ENCODE measurements around the gene CCDC71L. TPM values are rescaled to one million over a fixed set of nuclear protein-coding genes. Genes with fewer than 3 reads are reported as not detected.
A peak's percentile ranks its signal among the peaks of the same experiment; 100 is the strongest.

CCDC71L gene
- total and polyA plus RNA-seq, 4 donors, result 8.5 to 47.6 (median 23.4) TPM

DNA sequence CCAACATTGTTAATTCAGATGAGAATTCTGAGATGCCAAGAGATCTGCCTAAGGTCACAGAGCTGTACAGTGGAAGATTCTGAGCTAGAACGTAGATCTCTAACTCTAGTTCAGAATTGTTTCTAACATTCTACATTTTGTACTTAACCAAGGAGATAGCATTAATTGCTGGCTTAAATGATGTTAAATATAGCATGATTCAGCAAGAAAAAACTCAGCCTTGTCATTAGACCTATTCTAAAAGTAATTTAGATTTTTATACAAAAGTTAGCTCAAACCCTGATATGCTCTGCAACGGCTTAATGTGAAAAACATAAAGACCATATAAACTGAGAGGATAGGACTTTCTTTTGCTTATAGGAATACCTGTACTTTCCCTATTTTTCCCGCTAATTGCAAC, 3.4 kb upstream of the CCDC71L start:
- H3K4me3 ChIP-seq, result no peak overlapping the region
- peaks cover 0 to 8% (median 0%) of the 10 kb centered on the region in 5 donors for H3K4me1 ChIP-seq (ENCODE audit: control insufficient read depth in 5 of 5, insufficient read depth in 5 of 5, low read length in 5 of 5)
- ATAC-seq (ENCODE audit: insufficient read depth, low FRiP score), result no peak
- H3K36me3 ChIP-seq (ENCODE audit: control insufficient read depth in 4 of 4, insufficient read depth in 4 of 4, low read length in 4 of 4), result no peaks in the 10 kb centered on the region
- TF ChIP-seq, protein P1, sequence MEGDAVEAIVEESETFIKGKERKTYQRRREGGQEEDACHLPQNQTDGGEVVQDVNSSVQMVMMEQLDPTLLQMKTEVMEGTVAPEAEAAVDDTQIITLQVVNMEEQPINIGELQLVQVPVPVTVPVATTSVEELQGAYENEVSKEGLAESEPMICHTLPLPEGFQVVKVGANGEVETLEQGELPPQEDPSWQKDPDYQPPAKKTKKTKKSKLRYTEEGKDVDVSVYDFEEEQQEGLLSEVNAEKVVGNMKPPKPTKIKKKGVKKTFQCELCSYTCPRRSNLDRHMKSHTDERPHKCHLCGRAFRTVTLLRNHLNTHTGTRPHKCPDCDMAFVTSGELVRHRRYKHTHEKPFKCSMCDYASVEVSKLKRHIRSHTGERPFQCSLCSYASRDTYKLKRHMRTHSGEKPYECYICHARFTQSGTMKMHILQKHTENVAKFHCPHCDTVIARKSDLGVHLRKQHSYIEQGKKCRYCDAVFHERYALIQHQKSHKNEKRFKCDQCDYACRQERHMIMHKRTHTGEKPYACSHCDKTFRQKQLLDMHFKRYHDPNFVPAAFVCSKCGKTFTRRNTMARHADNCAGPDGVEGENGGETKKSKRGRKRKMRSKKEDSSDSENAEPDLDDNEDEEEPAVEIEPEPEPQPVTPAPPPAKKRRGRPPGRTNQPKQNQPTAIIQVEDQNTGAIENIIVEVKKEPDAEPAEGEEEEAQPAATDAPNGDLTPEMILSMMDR (IDR thresholded peaks at IDR 0.05; ENCODE audit: control extremely low read depth, extremely low read depth), result no peak
- DNase-seq, result no peak
- H3K9me3 ChIP-seq (ENCODE audit: control insufficient read depth in 4 of 4, insufficient read depth in 3 of 4, low read length in 3 of 4), result no peaks in the 10 kb centered on the region
- 77 to 79% methylated on average over 3 of the region's 3 CpGs for WGBS, 2 donors
- H3K9ac ChIP-seq (ENCODE audit: insufficient read depth in 1 of 2, low read length in 2 of 2), result no peak overlapping the region
- no peaks in the 10 kb centered on the region for H3K27me3 ChIP-seq (ENCODE audit: control insufficient read depth in 3 of 3, insufficient read depth in 3 of 3, low read length in 2 of 3)
- H3K27ac ChIP-seq (ENCODE audit: low read depth in 1 of 2, low read length in 1 of 2), result no peak overlapping the region

DNA sequence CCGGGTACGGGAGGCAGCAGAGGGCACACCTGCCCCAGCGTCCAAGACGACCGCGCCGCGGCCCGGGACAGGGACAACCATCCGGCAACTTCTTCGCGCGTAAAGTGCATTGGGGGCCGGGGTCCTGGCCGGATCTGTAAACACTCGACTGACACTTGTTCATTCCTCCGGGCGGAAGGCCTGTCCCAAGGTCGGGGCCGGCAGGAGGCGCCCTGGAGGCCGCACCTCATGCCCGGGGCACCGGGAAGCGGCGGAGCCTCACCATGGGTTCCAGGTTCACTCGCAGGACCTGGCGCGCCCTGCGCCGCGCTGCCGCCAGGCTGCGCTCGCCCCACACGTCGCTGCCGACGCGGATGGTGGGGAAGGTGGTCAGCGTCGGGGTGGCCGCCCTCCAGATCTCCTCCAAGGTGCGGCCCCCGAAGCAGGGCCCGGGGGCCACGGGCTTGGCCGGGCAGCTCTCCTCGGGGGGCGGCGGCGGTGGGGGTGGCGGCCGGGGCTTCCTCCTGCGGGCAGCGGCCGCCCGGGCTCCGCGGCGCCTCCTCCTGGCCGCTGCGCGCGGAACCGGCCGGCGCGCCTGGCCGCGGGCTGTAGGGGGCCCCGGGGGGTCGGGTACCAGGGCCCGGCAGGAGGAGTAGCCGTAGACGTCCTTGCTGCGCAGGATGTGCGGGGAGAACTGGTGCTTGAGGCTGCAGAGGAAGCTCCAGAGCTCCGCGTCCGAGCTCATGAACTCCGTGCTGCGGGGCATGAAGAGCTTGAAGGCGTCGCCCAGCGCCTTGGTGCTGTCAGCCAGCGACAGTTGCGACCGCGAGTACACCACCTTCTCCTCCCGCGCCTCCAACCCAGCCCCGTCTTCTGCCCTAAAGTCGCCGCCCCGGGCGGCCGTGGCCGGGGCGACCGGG, 746 bp downstream of the CCDC71L start:
- peaks cover 0 to 18% (median 0%) of the 10 kb centered on the region in 5 donors for H3K4me1 ChIP-seq (ENCODE audit: control insufficient read depth in 5 of 5, insufficient read depth in 5 of 5, low read length in 5 of 5)
- TF ChIP-seq, protein P1 (IDR thresholded peaks at IDR 0.05; ENCODE audit: control extremely low read depth, extremely low read depth), result peak; percentile 32
- DNase-seq, result peak; percentile 59 to 78 (median 73)

DNA sequence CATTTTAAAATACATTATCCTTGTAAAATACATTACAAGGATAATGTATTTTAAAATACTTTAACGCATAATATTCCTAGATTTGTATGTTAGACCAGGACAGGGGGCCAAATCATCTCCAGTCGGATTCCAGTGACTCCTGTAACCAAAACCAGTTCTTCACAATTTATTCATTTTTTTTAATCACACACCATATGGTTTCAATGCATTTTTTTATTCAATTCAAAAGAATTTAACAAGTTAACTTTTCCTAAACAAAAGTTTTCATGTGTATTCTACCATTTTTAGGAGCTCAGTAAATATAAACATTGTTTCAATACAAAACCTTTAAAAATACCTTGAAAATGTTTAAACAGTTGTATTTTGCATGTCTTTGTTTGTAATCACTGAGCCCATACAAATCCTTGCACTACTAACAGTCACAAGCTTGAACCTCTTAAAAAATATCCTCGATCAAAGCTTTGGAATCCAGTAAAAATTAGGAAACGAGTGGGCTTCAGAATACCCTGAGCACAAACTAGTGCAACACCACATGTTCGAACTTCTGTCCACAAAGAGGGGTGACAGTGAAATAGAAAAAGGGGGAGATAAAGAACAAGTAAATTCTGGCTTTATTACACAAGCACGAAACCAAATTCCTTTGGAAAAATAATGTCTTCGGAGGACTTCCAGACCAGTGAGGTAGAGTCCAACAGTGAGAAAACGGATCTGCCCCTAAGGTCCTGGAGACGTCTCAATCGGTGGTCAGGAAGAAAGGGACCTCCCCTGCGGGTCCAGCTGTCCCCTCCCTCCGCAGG, 1.6 kb downstream of the CCDC71L start:
- DNase-seq, result peak in 2 of 3 donors; percentile 20 to 27
- no peaks in the 10 kb centered on the region for H3K27me3 ChIP-seq (ENCODE audit: control insufficient read depth in 3 of 3, insufficient read depth in 3 of 3, low read length in 2 of 3)

More for the DNA sequence above, 746 bp downstream of the CCDC71L start:
- Histone ChIP-seq H3K4me3 (peak overlapping the region; percentile 76), H3K9me3 (ENCODE audit: control insufficient read depth in 4 of 4, insufficient read depth in 3 of 4, low read length in 3 of 4) (no peaks in the 10 kb centered on the region), H3K27ac (ENCODE audit: low read depth in 1 of 2, low read length in 1 of 2) (peak overlapping the region; percentile 95 to 97), H3K36me3 (ENCODE audit: control insufficient read depth in 4 of 4, insufficient read depth in 4 of 4, low read length in 4 of 4) (no peaks in the 10 kb centered on the region), H3K27me3 (ENCODE audit: control insufficient read depth in 3 of 3, insufficient read depth in 3 of 3, low read length in 2 of 3) (no peaks in the 10 kb centered on the region), H3K9ac (ENCODE audit: insufficient read depth in 1 of 2, low read length in 2 of 2) (peak overlapping the region; percentile 8 to 28)
- peak; percentile 74 for ATAC-seq (ENCODE audit: insufficient read depth, low FRiP score)
- 0% methylated on average over 82 to 101 of the region's 101 CpGs for WGBS, 2 donors

More for the DNA sequence above, 1.6 kb downstream of the CCDC71L start:
- H3K9ac ChIP-seq (ENCODE audit: insufficient read depth in 1 of 2, low read length in 2 of 2), result peak overlapping the region; percentile 6 to 28
- peak overlapping the region; percentile 76 for H3K4me3 ChIP-seq
- H3K4me1 ChIP-seq (ENCODE audit: control insufficient read depth in 5 of 5, insufficient read depth in 5 of 5, low read length in 5 of 5), result peaks cover 0 to 18% (median 0%) of the 10 kb centered on the region in 5 donors
- peak overlapping the region; percentile 93 to 95 for H3K27ac ChIP-seq (ENCODE audit: low read depth in 1 of 2, low read length in 1 of 2)
- H3K9me3 ChIP-seq (ENCODE audit: control insufficient read depth in 4 of 4, insufficient read depth in 3 of 4, low read length in 3 of 4), result no peaks in the 10 kb centered on the region
- WGBS, 2 donors, result 17 to 18% methylated on average over 12 of the region's 12 CpGs
- H3K36me3 ChIP-seq (ENCODE audit: control insufficient read depth in 4 of 4, insufficient read depth in 4 of 4, low read length in 4 of 4), result no peaks in the 10 kb centered on the region
- TF ChIP-seq, protein P1 (IDR thresholded peaks at IDR 0.05; ENCODE audit: control extremely low read depth, extremely low read depth), result no peak
- ATAC-seq (ENCODE audit: insufficient read depth, low FRiP score), result peak; percentile 1
